GM10248 (cell line): ENCODE data around the gene PTGES3L.
"Not testable (repeated sequence)": the region's sequence is repeated elsewhere in the genome, so short reads cannot be mapped to it uniquely, and the experiment has no call there.

ENCODE experiments used
- CTCF ChIA-PET: fragments of 300-600 bp; sonication (Branson Sonifier 250); formaldehyde crosslinking; extraction: SDS; loops from one replicate; lab custom pipeline; 2021; ENCODE audit warnings: antibody characterized with exemption; lab: Yijun Ruan, JAX
- POLR2A ChIA-PET: fragments of 350-650 bp; sonication (Branson Sonifier 250); formaldehyde crosslinking; extraction: SDS; loops from one replicate; lab custom pipeline; 2020; ENCODE audit warnings: antibody characterized with exemption; lab: Yijun Ruan, JAX
- DNase-seq: peaks from one replicate; pipeline ENCODE4 v3.0.0; 2012; ENCODE audit errors: extremely low spot score
- CTCF ChIP-seq: IDR thresholded peaks from 2 replicates; pipeline ENCODE4 v1.5.1; 2012; ENCODE audit warnings: mild to moderate bottlenecking, low read depth; ENCODE audit errors: extremely low read depth, missing control alignments, control extremely low read depth

PTGES3L gene

GRCh38 chr17:42997390-42997983, 17.6 kb upstream of the PTGES3L start:
- ChIA-PET POLR2A (interaction anchor here (0.5 to 2.0 kb wide), 20 partner anchors 9 to 949 kb away, joined by 3 to 19 read pairs (median 4); partner anchors contain the start of genes DHX8, IFI35, NBR1 and RUNDC1), CTCF (interaction anchor here (0.7 to 4.0 kb wide), 32 partner anchors 9 to 487 kb away, joined by 3 to 76 read pairs (median 4); partner anchors contain the start of genes AOC2, DHX8, IFI35 and PSME3)
- no peak for DNase-seq
- TF ChIP-seq CTCF, result no peak

- CTCF ChIA-PET, result interaction anchor here (1.0 to 1.6 kb wide), 2 partner anchors 10 to 30 kb away, joined by 4 to 5 read pairs; no protein-coding TSS in a partner anchor
- POLR2A ChIA-PET, DNase-seq: not testable (repeated sequence)
Observed at GRCh38 chr17:42993913-42994312, 14.0 kb upstream of the PTGES3L start.

GRCh38 chr17:42992872-42993271, 13.0 kb upstream of the PTGES3L start:
- DNase-seq, result no peak
- POLR2A ChIA-PET, result interaction anchor here (0.6 kb wide), 2 partner anchors 9 to 299 kb away, joined by 3 read pairs; no protein-coding TSS in a partner anchor
- no peak for TF ChIP-seq CTCF
- CTCF ChIA-PET, result interaction anchor here (1.6 kb wide), 1 partner anchor 31 kb away, joined by 4 read pairs; no protein-coding TSS in a partner anchor

- POLR2A ChIA-PET, result interaction anchor here (0.5 kb wide), 1 partner anchor 17 kb away, joined by 3 read pairs; no protein-coding TSS in a partner anchor
- CTCF ChIA-PET, result interaction anchor here (0.9 to 1.1 kb wide), 2 partner anchors 10 to 13 kb away, joined by 3 read pairs; no protein-coding TSS in a partner anchor
- DNase-seq, result no peak
- no peak for TF ChIP-seq CTCF
Observed at GRCh38 chr17:42991471-42991870, 11.6 kb upstream of the PTGES3L start.

- ChIA-PET POLR2A (no interaction called here), CTCF (interaction anchor here (7.2 kb wide), 1 partner anchor 8 kb away, joined by 76 read pairs; the partner anchor contains the start of gene RPL27)
- DNase-seq, result no peak
- TF ChIP-seq CTCF, result no peak
Observed at GRCh38 chr17:42989726-42990652, 10.1 kb upstream of the PTGES3L start.

- ChIA-PET POLR2A (no interaction called here), CTCF (interaction anchor here (7.2 kb wide), 1 partner anchor 9 kb away, joined by 76 read pairs; the partner anchor contains the start of gene RPL27)
- TF ChIP-seq CTCF, result no peak
- no peak for DNase-seq
Observed at GRCh38 chr17:42989141-42989540, 9.3 kb upstream of the PTGES3L start.
